OCI-LY1 (cell line): ENCODE data around the gene ARHGEF39.

Experiments
- H2AFZ ChIP-seq: fragments of 200-600 bp; sonication (generic), shearing (Covaris generic); 2 replicates; pipeline ENCODE4 v1.6.0; 2014; ENCODE audit warnings: antibody characterized with exemption, mild to moderate bottlenecking, low read length
- H3F3A ChIP-seq: fragments of 200-600 bp; sonication (generic), shearing (Covaris generic); 2 replicates; pipeline ENCODE4 v1.6.0; 2014; ENCODE audit warnings: mild to moderate bottlenecking, antibody characterized with exemption, low read length, moderate library complexity; ENCODE audit not compliant: insufficient read depth
- H3K27ac ChIP-seq: fragments of 200-600 bp; sonication (generic); 2 replicates; pipeline ENCODE4 v1.5.1; 2014; ENCODE audit warnings: low read length, mixed run types, mild to moderate bottlenecking, low read depth; ENCODE audit not compliant: poor library complexity, severe bottlenecking
- H3K27me3 ChIP-seq: fragments of 200-600 bp; sonication (generic); 2 replicates; pipeline ENCODE4 v1.6.0; 2014; ENCODE audit warnings: antibody characterized with exemption, mild to moderate bottlenecking, low read length, moderate library complexity; ENCODE audit not compliant: insufficient read depth
- H3K36me3 ChIP-seq: fragments of 200-600 bp; sonication (generic); 2 replicates; pipeline ENCODE4 v1.6.1; 2014; ENCODE audit warnings: mild to moderate bottlenecking, antibody characterized with exemption, low read length, moderate library complexity, mixed read lengths; ENCODE audit not compliant: insufficient read depth
- H3K4me1 ChIP-seq: fragments of 200-600 bp; sonication (generic); 2 replicates; pipeline ENCODE4 v1.5.1; 2014; ENCODE audit warnings: mild to moderate bottlenecking, low read length, moderate library complexity; ENCODE audit not compliant: insufficient read depth, severe bottlenecking
- H3K4me2 ChIP-seq: fragments of 200-600 bp; sonication (generic), shearing (Covaris generic); 2 replicates; pipeline ENCODE4 v1.6.1; 2014; ENCODE audit warnings: low read length
- H3K4me3 ChIP-seq: fragments of 200-600 bp; sonication (generic); 2 replicates; pipeline ENCODE4 v1.5.1; 2014; ENCODE audit warnings: low read length, low read depth, mild to moderate bottlenecking, mixed read lengths; ENCODE audit not compliant: poor library complexity, severe bottlenecking
- H3K79me2 ChIP-seq: fragments of 200-600 bp; shearing (Covaris generic); 2 replicates; pipeline ENCODE4 v1.6.1; 2016; ENCODE audit warnings: mixed run types, low read length, mixed read lengths; ENCODE audit not compliant: insufficient read depth
- H3K9ac ChIP-seq: fragments of 200-600 bp; sonication (generic), shearing (Covaris generic); 2 replicates; pipeline ENCODE4 v1.6.1; 2014; ENCODE audit warnings: mild to moderate bottlenecking, low read length, mixed read lengths
- H3K9me2 ChIP-seq: fragments of 200-600 bp; sonication (generic), shearing (Covaris generic); 2 replicates; pipeline ENCODE4 v1.6.1; 2014; ENCODE audit warnings: low read depth, mild to moderate bottlenecking, low read length, mixed read lengths
- H3K9me3 ChIP-seq: fragments of 200-600 bp; shearing (Covaris generic); 2 replicates; pipeline ENCODE4 v1.6.1; 2014; ENCODE audit warnings: low read length, mixed read lengths
- H4K20me1 ChIP-seq: fragments of 200-600 bp; sonication (generic), shearing (Covaris generic); 2 replicates; pipeline ENCODE4 v1.6.0; 2016; ENCODE audit warnings: mild to moderate bottlenecking, low read length; ENCODE audit not compliant: insufficient read depth
- EZH2 ChIP-seq: fragments of 200-600 bp; sonication (generic), shearing (Covaris generic); IDR thresholded peaks from 2 replicates; pipeline ENCODE4 v1.8.0; 2017; ENCODE audit warnings: borderline replicate concordance, mixed run types, mild to moderate bottlenecking, antibody characterized with exemption, low read length, moderate library complexity, mixed read lengths
- TF ChIP-seq, protein P1 (sequence below): fragments of 200-600 bp; sonication (generic), shearing (Covaris generic); IDR thresholded peaks from 2 replicates; pipeline ENCODE4 v1.5.1; 2017; ENCODE audit warnings: mild to moderate bottlenecking, antibody characterized with exemption, low read length, moderate library complexity, mixed read lengths

Gene ARHGEF39

GRCh38 chr9:35675732-35676392 is 10.9 kb upstream of the ARHGEF39 start:
- Histone ChIP-seq H4K20me1 (no peaks in the 10 kb centered on the region), H3K9me2 (no peaks in the 10 kb centered on the region), H3F3A (no peaks in the 10 kb centered on the region), H3K4me1 (peaks cover 35% of the 10 kb centered on the region), H3K9me3 (no peaks in the 10 kb centered on the region), H3K4me3 (peak overlapping the region; percentile 57), H3K79me2 (no peaks in the 10 kb centered on the region), H3K4me2 (peak overlapping the region; percentile 71), H3K27me3 (peaks cover 4% of the 10 kb centered on the region), H2AFZ (no peak overlapping the region), H3K36me3 (no peaks in the 10 kb centered on the region), H3K9ac (peak overlapping the region; percentile 37; the same call in 1 of the 2 replicates), H3K27ac (no peak overlapping the region)
- TF ChIP-seq, protein P1, sequence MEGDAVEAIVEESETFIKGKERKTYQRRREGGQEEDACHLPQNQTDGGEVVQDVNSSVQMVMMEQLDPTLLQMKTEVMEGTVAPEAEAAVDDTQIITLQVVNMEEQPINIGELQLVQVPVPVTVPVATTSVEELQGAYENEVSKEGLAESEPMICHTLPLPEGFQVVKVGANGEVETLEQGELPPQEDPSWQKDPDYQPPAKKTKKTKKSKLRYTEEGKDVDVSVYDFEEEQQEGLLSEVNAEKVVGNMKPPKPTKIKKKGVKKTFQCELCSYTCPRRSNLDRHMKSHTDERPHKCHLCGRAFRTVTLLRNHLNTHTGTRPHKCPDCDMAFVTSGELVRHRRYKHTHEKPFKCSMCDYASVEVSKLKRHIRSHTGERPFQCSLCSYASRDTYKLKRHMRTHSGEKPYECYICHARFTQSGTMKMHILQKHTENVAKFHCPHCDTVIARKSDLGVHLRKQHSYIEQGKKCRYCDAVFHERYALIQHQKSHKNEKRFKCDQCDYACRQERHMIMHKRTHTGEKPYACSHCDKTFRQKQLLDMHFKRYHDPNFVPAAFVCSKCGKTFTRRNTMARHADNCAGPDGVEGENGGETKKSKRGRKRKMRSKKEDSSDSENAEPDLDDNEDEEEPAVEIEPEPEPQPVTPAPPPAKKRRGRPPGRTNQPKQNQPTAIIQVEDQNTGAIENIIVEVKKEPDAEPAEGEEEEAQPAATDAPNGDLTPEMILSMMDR: no peak
- no peak for TF ChIP-seq EZH2

DNA sequence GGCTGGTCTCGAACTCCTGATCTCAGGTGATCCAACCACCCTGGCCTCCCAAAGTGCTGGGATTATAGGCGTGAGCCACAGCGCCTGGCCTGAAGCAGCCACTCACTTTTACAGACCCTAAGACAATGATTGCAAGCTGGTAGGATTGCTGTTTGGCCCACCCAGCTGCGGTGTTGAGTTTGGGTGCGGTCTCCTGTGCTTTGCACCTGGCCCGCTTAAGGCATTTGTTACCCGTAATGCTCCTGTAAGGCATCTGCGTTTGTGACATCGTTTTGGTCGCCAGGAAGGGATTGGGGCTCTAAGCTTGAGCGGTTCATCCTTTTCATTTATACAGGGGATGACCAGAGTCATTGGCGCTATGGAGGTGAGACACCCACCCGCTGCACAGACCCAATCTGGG is 10.2 kb upstream of the ARHGEF39 start:
- TF ChIP-seq, protein P1: no peak
- no peak for TF ChIP-seq EZH2
- H2AFZ ChIP-seq: no peak overlapping the region
- H3F3A ChIP-seq: no peaks in the 10 kb centered on the region
- H3K4me3 ChIP-seq: peak overlapping the region; percentile 57
- H3K9me2 ChIP-seq: no peaks in the 10 kb centered on the region
- H3K27ac ChIP-seq: no peak overlapping the region
- peak overlapping the region; percentile 71 for H3K4me2 ChIP-seq
- H3K9me3 ChIP-seq: no peaks in the 10 kb centered on the region
- no peaks in the 10 kb centered on the region for H3K36me3 ChIP-seq
- H3K9ac ChIP-seq: peak overlapping the region; percentile 37; the same call in 1 of the 2 replicates
- H3K79me2 ChIP-seq: no peaks in the 10 kb centered on the region
- H4K20me1 ChIP-seq: no peaks in the 10 kb centered on the region
- peaks cover 4% of the 10 kb centered on the region for H3K27me3 ChIP-seq
- H3K4me1 ChIP-seq: peaks cover 29% of the 10 kb centered on the region

GRCh38 chr9:35674025-35674361 is 9.0 kb upstream of the ARHGEF39 start:
- Histone ChIP-seq H3K27me3 (peaks cover 4% of the 10 kb centered on the region), H3K4me1 (peaks cover 25% of the 10 kb centered on the region), H4K20me1 (no peaks in the 10 kb centered on the region), H3K9ac (no peak overlapping the region; the same call in 1 of the 2 replicates), H3K4me3 (peak overlapping the region; percentile 57), H3K79me2 (no peaks in the 10 kb centered on the region), H2AFZ (no peak overlapping the region), H3K9me2 (no peaks in the 10 kb centered on the region), H3K36me3 (no peaks in the 10 kb centered on the region), H3K9me3 (no peaks in the 10 kb centered on the region), H3F3A (no peaks in the 10 kb centered on the region), H3K27ac (no peak overlapping the region), H3K4me2 (peak overlapping the region; percentile 15; the same call in 1 of the 2 replicates)
- TF ChIP-seq, protein P1: no peak
- TF ChIP-seq EZH2: no peak
